GM21737 (cell line): ENCODE data around the gene PCK2.

Experiments used
- ATAC-seq: cut with Tn5 transposase; IDR thresholded peaks from one replicate; pipeline ENCODE4 v1.9.1; 2021; ENCODE audit warnings: mild to moderate bottlenecking, moderate library complexity; ENCODE audit not compliant: unreplicated experiment

The PCK2 gene

DNA sequence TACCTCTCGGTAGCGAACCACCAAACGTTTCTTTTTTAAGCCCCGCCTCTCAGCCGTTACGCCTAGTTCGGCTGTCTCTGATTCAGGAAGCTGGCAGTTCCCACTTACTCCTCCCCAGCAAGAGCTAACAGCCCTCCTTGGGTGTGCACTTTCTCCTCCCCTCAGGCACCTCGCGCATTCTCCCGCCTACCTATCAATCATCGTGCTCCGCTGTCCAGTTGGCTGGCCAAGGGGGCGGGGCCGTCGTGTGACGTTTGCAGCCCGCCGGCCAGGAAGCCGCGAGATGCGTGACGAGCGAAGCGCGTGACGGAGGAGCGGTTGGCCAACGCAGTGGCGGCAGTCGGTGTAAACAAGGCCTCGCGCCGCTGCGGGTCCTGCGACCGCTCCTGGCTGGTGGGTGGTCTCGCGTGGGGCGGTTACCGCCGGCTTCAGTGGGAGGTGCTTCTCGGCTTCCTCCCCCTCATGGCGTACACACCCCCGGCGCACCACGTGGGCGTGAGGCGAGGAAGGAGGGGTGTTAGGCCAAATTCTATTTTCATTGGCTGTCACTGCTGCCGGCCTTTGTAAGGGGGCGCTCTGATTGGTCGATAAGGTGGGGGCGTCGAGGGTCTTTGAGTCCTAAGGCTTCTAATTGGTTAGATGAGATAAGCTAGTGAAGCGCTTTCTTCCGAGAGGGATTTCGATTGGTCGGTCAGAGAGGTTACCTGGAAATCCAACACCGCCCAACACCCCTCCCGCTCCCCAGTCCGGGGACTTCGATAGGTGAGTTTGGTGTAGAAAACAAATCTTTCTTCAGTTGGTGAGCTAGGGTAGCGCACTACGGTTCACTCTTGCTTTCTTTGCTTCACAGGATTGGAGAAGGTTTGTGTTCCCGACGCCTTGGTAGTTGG, 20.7 kb downstream of the PCK2 start, which contains the start of the genes DCAF11 and NRL:
DCAF11 (plus strand) TSS at position 246 of the 890 bp plus-strand sequence. CDS start 818 bp downstream, outside the sequence.
NRL (minus strand) TSS at position 418 of the 890 bp plus-strand sequence. CDS start 32,101 bp downstream, outside the sequence.
- peak; percentile 78 for ATAC-seq

DNA sequence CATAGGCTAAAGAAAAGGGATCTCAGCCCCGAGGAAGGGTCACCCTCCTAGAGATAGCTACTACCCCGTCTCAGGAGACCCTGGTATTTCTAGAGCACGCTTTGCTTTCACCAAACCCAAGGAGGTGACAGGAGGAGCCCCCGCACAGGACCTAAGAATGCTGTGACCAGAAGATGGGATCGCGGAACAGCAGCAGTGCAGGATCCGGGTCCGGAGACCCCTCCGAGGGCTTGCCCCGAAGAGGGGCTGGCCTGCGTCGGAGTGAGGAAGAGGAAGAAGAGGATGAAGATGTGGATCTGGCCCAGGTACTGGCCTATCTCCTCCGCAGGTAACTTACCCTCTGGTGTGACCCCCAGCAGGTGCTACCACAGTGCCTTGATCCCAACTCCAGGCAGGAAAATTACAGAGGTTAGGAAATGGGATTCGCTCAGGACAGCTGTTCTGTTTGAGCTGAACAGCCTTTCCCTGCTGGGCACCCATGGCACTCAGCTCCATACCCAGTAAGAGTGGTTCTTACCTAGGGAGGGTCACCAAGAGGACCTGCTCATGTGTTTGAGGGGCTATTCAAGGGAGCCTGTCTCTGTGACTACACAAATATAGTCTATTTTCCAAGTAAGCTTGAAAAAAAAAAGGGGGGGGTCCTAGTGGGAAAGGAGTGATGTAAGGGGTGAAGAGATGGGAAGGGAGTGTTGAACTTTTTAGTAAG, 21.5 kb downstream of the PCK2 start:
- ATAC-seq, result no peak

DNA sequence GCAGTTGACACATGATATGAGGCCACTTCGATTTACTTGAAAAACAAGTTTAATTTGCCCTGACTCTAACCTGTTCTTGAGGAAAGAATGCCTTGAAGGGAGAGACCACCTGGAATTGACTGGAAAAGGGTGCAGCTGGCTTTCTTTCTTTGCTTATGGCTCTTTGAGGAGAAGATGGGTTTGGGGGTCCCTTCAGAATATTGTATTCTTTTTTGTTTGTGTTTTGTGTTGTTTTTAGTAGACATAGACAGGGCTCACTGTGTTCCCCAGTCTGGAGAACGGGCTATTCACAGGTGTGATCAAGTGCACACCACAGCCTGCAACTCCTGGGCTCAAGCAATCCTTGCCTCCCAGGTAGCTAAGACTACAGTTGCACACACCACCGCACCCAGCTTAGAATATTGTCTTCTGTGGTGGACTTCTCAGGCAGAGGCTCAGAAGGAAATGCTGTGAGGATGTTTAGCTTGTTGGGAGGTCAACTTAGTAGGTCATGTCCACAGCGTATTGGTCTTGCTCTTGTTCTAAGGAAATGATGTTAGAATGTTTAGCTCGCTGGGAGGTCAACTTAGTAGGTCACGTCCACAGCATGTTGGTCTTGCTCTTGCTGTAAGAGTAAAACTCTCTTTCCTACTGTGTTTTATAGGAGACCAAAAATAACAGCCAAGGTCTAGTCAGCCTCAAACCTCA, 22.2 kb downstream of the PCK2 start:
- no peak for ATAC-seq

DNA sequence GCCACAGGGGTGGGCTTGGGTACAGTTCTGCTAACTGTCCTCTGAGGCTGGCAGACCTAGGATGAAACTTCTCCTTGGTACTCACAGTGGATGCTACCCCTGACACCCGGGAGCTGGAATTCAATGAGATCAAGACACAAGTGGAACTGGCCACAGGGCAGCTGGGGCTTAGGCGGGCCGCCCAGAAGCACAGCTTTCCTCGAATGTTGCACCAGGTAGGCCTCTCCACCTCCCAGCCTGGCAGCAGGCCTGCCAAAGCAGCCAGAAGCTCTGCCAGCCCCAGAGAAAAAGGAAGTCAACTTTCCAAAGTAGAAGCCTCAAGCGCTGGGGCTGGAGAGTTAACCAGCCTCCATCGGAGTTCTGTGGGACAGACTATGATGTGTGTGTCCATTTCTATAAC, 23.1 kb downstream of the PCK2 start:
- ATAC-seq, result no peak

DNA sequence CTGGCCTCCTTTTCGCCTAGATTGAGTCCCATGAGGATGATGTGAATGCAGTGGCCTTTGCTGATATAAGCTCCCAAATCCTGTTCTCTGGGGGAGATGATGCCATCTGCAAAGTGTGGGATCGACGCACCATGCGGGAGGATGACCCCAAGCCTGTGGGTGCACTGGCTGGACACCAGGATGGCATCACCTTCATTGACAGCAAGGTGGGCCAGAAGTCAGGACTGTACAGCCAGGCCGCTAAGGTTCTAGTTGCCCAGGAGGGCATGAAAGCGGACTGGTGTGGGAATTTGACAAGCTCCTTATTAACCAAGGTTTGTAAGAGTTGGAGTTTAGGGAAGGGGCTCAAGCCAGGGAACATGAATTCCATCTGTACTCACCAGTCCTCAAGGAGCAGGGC, 25.6 kb downstream of the PCK2 start:
- ATAC-seq, result no peak

DNA sequence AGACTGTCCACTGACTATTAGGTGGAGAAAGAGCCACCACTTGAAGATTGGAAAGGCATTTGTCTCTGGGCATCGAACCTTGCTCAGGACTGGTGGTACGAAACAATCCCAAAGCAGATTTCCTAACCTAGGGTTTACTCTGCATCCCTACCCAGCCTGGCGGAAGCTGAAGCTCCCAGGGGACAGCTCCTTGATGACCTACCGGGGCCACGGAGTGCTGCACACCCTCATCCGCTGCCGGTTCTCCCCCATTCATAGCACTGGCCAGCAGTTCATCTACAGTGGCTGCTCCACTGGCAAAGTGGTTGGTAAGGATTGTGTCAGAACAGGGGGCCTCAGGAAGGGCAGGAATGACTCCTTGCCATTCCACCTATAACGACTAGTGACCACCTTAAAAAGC, 27.1 kb downstream of the PCK2 start:
- ATAC-seq, result no peak

DNA sequence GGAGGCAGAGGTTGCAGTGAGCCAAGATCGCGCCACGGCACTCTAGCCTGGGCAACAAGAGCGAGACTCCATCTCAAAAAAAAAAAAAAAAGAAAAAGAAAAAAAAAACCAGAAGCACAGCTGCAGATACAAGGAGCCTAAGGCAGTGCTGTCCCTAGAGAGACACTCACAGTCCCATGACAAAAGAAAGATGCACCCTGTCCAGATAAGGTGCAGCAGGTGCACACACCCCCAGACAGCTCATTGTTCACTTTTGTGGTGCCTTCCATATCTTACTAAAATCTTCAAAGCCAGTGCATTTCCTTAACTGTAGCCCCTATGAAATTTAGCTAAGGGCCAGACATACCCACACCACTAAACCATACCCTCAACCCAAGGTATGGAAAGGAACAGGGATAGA, 28.3 kb downstream of the PCK2 start:
- no peak for ATAC-seq

DNA sequence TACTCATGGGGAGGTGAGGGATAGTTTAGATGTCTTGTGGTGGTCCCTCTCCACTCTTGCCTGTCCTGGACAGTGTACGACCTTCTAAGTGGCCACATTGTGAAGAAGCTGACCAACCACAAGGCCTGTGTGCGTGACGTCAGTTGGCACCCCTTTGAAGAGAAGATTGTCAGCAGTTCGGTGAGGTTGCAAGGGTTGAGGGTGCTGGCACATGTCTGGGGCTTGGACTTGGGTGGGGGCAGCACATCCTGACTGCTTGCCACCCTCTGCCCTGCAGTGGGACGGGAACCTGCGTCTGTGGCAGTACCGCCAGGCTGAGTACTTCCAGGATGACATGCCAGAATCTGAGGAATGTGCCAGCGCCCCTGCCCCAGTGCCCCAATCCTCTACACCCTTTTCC, 28.8 kb downstream of the PCK2 start:
- no peak for ATAC-seq

DNA sequence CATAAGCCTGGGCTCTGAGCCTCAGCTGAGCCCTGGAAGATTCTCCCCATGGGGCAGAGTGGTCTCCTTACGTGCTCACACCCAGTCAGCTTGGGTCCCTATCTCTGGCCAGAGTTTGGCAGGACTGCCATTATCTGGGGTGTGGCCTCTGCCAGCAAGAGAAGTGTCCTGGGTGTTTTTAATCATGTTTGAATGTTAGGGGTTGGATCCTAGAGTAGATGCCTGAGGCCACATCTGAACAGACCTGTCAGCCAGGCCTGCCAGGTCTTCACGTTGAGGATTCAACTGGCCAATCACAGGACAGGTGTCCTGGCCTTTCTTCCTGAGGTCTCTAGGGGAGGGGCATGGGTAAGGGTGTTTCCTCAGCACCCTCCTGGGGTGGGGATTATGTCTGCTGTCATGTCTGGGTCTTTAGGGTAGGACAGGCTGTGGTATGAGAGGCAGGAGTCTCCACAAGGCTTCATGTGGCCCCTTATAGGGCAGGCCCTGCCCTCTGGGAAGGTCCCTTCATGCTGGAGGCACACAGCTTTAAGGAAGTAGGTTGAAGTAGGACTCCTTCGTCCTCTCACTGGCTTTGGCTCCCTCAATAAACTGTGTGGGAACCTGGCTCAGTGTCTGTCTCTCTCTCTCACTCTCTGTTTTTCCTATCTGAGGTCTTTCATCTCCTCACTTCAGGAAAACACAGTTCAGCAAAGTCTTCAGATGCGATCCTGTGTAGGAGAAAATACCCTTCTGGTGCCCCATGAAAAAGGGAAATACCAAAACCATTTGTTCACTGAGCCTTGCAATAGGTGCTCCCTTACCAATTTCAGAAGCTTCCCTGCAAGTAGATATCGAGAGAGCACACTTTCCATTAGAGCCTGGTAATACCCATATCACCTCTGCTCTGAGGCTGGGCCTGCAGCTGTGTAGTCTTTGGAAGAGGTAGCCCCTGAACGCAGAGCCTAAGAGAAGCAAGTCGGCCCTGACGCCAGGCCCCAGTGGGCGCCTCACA, 29.6 kb downstream of the PCK2 start:
- ATAC-seq, result no peak

DNA sequence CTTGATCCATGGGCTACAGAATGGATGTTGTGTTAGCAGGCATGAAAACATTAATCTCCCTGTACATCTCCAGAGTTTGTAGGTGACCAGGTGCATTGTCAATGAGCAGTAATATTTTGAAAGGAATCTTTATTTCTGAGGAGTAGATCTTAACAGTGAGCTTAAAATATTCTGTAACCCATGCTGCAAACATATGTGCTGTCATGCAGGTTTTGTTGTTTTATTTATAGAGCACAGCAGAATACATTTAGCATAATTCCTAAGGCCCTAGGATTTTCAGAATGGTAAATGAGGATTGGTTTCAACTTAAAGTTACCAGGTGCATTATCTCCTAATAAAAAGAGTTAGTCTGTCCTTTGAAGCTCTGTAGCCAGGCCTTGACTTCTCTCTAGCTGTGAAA, 32.8 kb downstream of the PCK2 start:
- no peak for ATAC-seq

DNA sequence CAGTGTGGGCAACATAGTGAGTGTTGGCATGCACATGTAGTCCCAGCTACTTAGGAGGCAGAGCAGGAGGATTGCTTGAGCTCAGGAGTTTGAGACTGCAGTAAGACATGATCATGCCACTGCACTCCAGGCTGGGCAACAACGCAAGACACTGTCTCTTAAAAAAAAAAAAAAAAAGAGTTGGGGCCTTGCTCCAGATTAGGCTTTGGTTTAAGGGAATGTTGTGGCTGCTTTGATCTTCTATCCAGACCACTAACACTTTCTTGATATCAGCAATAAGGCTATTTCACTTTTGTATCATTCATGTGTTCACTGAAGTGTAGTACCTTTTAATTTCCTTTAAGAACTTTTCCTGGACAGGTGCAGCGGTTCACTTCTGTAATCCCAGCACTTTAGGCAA, 33.6 kb downstream of the PCK2 start:
- ATAC-seq, result no peak

DNA sequence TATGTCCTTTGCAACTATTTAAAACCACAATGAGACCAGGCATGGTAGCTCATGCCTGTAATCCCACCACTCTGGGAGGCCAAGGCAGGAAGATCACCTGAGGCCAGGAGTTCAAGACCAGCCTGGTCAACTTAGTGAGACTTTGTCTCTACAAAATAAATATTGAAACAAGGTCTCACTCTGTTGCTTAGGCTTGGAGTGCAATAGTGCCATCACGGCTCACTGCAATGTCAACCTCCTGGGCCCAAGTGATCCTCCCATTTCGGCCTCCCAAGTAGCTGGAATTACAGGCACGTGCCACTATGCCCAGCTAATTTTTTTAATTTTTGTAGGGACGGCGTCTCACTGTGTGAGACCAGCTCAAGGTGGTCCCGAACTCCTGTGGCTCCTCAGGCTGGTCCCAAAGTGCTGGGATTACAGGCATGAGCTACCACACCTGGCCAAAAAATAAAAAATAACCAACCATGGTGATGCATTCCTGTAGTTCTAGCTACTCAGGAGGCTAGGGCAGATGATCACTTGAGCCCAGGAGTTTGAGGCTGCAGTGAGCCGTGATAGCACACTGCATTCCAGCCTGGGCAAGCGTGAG, 35.4 kb downstream of the PCK2 start:
- no peak for ATAC-seq

DNA sequence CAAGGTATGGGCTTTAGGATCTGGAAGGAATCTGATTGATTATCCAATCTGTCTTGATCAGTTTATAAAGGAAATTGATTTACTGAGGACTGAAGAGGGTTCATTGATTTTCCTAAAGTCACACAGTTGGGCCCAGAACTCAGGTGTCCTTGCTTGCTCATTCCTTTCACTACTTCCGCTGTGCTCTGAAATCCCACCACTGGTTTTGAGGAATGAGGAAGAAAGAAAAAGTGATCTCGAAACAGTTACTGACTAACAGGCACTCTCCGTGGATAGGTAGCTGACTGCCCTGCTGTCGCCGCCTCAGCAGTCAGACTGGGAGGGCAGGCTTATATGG, 36.2 kb downstream of the PCK2 start, which contains the start of gene FITM1:
FITM1 (plus strand) TSS at position 280 of the 337 bp plus-strand sequence. CDS start 905 bp downstream, outside the sequence.
- no peak for ATAC-seq

DNA sequence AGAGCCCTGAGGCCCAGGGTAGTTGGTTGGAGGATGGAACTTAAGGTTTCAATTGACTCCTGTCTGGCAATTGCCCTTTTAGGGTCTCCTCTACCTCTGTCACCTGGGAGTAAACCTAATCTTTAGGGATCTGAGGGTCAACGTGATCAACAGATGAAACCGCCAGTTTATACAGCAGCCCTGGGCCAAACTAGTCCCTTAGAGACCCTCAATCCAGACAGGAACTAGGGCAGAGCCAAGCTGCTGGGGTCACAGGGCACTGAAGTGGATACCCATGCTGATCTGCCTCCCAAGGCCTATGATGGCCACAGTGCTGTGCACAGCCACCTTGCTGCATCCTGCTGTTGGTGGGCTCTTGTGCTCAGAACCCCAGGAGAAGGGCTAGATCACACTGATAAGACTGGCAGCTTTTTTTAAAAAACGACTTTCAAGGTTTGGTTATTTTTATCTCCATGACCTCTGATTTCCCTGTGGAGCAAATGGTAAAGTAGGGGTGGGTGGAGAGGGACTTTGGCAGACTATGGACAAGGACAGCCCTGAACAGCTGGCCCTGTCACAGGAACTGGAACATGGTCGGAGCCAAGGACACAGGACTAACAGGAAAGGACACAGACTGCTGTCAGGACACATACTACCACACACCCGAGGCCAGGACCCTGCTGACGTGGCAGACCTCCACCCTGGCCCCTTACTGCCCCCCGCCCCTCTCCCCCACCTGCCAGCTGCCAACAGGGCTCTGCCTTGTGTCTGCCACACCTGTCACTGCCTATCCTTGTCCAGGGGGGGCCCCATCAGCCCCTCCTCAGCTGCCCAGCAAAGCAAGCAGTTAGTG, 36.8 kb downstream of the PCK2 start:
- no peak for ATAC-seq

DNA sequence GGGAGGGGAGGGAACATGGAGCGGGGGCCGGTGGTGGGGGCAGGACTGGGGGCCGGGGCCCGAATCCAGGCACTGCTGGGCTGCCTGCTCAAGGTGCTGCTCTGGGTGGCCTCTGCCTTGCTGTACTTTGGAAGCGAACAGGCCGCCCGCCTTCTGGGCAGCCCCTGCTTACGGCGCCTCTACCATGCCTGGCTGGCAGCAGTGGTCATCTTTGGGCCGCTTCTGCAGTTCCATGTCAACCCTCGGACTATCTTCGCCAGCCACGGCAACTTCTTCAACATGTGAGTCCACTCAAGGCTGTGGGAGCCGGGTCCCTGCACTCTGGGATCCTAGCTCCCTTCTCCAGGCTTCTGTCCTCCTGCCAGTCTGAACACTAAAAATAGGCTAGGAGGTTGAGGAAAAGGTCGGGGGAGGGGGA, 37.4 kb downstream of the PCK2 start:
- ATAC-seq, result no peak

DNA sequence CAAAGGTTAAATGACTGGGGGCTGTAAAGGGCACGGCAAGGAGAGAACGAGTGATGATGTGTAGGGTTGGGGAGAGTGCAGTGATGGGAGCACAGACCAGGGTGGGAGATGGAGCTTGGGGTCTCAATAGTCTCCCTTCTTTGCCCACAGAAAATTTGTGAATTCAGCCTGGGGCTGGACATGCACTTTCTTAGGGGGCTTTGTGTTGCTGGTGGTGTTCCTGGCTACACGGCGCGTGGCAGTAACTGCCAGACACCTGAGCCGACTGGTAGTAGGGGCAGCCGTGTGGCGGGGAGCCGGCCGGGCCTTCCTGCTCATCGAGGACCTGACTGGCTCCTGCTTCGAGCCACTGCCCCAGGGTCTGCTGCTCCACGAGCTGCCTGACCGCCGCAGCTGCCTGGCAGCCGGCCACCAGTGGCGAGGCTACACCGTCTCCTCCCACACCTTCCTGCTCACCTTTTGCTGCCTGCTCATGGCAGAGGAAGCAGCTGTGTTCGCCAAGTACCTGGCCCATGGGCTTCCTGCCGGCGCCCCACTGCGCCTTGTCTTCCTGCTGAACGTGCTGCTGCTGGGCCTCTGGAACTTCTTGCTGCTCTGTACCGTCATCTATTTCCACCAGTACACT, 38.1 kb downstream of the PCK2 start:
- ATAC-seq, result no peak

DNA sequence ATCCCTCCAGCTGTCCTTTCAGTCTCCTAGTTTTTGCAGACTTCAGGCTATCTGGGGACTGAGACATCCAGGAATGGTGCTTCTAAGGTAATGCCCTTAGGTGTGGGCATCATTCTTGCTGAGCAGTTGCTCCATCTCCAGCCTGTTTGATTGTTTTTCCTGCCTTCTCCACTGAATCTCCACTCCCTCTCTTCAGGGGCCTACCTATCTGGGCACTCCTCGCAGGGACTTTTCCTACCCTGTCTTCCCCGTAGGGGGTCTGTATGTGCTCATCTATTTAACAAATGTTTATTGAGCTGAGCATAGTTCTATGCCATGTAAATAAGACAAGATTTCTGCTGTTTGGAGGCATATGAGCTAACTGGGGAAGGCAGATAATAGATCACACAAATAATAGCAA, 38.9 kb downstream of the PCK2 start:
- no peak for ATAC-seq

DNA sequence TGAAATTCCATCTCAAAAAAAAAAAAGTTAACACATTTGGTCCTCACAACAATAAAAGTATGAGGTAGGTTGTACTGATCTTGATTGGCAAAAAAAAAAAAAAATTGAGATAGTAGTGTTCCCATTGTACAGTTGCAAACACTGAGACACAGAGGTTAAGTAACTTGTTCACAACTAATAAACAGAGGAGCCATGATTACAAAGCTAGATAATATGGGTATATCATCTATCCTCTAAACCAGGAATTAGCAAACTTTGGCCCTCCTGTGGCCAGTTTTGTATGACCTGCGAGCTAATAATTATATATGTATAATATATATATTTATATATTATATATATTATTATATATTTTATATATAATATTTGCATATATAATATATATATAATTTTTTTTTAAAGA, 39.6 kb downstream of the PCK2 start:
- ATAC-seq, result no peak

DNA sequence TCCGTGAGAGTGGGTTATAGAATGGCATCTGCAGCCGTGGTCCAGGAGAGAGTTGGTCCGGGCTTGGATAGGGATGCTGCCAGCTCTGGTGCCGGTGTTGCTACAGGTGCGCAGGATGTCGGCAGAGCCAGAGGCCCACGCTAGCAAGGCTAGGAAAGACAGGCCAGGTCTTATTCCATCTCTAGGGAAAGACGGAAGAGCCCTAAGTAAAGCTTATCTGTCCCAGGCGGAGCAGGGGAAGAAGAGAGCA, 41.4 kb downstream of the PCK2 start:
- no peak for ATAC-seq
